Parathyroid adenoma (tissue), 2 donors: ENCODE data around the gene CLPTM1.

ENCODE experiments used
- H2AFZ ChIP-seq: fragments of 300-600 bp; sonication (generic); one replicate; pipeline ENCODE4 v1.7.0; 2017; ENCODE audit warnings: antibody characterized with exemption, mild to moderate bottlenecking
- H3K27ac ChIP-seq: fragments of 300-600 bp; sonication (generic); one replicate; pipeline ENCODE4 v1.7.0; 2017
- H3K27me3 ChIP-seq: fragments of 300-600 bp; sonication (generic); one replicate; pipeline ENCODE4 v1.7.0; 2017; ENCODE audit warnings: low read length; ENCODE audit not compliant: control insufficient read depth, insufficient read depth
- H3K36me3 ChIP-seq: fragments of 300-600 bp; sonication (generic); one replicate; pipeline ENCODE4 v1.7.0; 2017; ENCODE audit warnings: low read length; ENCODE audit not compliant: control insufficient read depth, insufficient read depth
- H3K4me1 ChIP-seq: fragments of 300-600 bp; sonication (generic); one replicate; pipeline ENCODE4 v1.7.0; 2017; ENCODE audit warnings: control low read depth
- H3K4me2 ChIP-seq: fragments of 300-600 bp; sonication (generic); one replicate; pipeline ENCODE4 v1.7.0; 2017; ENCODE audit warnings: low read length
- H3K4me3 ChIP-seq: fragments of 300-600 bp; sonication (generic); one replicate; pipeline ENCODE4 v1.7.0; 2017; ENCODE audit warnings: low read depth, low read length
- H3K79me2 ChIP-seq: fragments of 300-600 bp; sonication (generic); one replicate; pipeline ENCODE4 v1.7.0; 2017; ENCODE audit warnings: control low read depth
- H3K9ac ChIP-seq: fragments of 300-600 bp; sonication (generic); one replicate; pipeline ENCODE4 v1.7.0; 2017; ENCODE audit warnings: mild to moderate bottlenecking
- H3K9me3 ChIP-seq: fragments of 300-600 bp; sonication (generic); one replicate; pipeline ENCODE4 v1.7.0; 2017; ENCODE audit warnings: low read length; ENCODE audit not compliant: control insufficient read depth
- CTCF ChIP-seq: fragments of 300-600 bp; sonication (generic); IDR thresholded peaks from one replicate; pipeline ENCODE4 v1.7.0; 2017; ENCODE audit warnings: antibody characterized with exemption, mild to moderate bottlenecking
- donor health status: primary hyperparathyroidism.

CLPTM1 gene

GRCh38 chr19:45010306-45010705, 55.1 kb downstream of the CLPTM1 start:
- no peak overlapping the region for H2AFZ ChIP-seq

GRCh38 chr19:45011959-45012358, 56.8 kb downstream of the CLPTM1 start:
- no peak overlapping the region for H3K27ac ChIP-seq
- no peak overlapping the region for H3K9ac ChIP-seq
- no peak for TF ChIP-seq CTCF
- no peaks in the 10 kb centered on the region for H3K36me3 ChIP-seq
- H3K9me3 ChIP-seq: no peaks in the 10 kb centered on the region
- H3K79me2 ChIP-seq: no peaks in the 10 kb centered on the region
- H3K4me3 ChIP-seq: no peak overlapping the region
- no peaks in the 10 kb centered on the region for H3K27me3 ChIP-seq
- H3K4me1 ChIP-seq: no peaks in the 10 kb centered on the region
- H2AFZ ChIP-seq: no peak overlapping the region
- H3K4me2 ChIP-seq: no peak overlapping the region

More at GRCh38 chr19:45010306-45010705, 55.1 kb downstream of the CLPTM1 start:
- Histone ChIP-seq H3K9ac (no peak overlapping the region), H3K27me3 (no peaks in the 10 kb centered on the region), H3K4me3 (no peak overlapping the region), H3K27ac (no peak overlapping the region), H3K4me2 (no peak overlapping the region), H3K79me2 (no peaks in the 10 kb centered on the region), H3K9me3 (no peaks in the 10 kb centered on the region), H3K4me1 (no peaks in the 10 kb centered on the region), H3K36me3 (no peaks in the 10 kb centered on the region)
- no peak for TF ChIP-seq CTCF

- H3K4me2 ChIP-seq: no peak overlapping the region
- H3K27ac ChIP-seq: no peak overlapping the region
- H3K9me3 ChIP-seq: no peaks in the 10 kb centered on the region
- H3K79me2 ChIP-seq: no peaks in the 10 kb centered on the region
- H2AFZ ChIP-seq: no peak overlapping the region
- H3K36me3 ChIP-seq: no peaks in the 10 kb centered on the region
- H3K9ac ChIP-seq: no peak overlapping the region
- no peaks in the 10 kb centered on the region for H3K4me1 ChIP-seq
- no peaks in the 10 kb centered on the region for H3K27me3 ChIP-seq
- H3K4me3 ChIP-seq: no peak overlapping the region
- TF ChIP-seq CTCF: peak; percentile 64
These were observed 61.5 kb downstream of the CLPTM1 start for GRCh38 chr19:45016388-45017314.

GRCh38 chr19:45019187-45019586, 64.0 kb downstream of the CLPTM1 start:
- no peaks in the 10 kb centered on the region for H3K36me3 ChIP-seq
- H2AFZ ChIP-seq: no peak overlapping the region
- no peak for TF ChIP-seq CTCF
- H3K79me2 ChIP-seq: no peaks in the 10 kb centered on the region
- no peak overlapping the region for H3K27ac ChIP-seq
- no peaks in the 10 kb centered on the region for H3K9me3 ChIP-seq
- H3K4me1 ChIP-seq: no peaks in the 10 kb centered on the region
- H3K9ac ChIP-seq: no peak overlapping the region
- no peaks in the 10 kb centered on the region for H3K27me3 ChIP-seq
- no peak overlapping the region for H3K4me2 ChIP-seq
- H3K4me3 ChIP-seq: no peak overlapping the region

GRCh38 chr19:45020071-45020470, 64.9 kb downstream of the CLPTM1 start:
- Histone ChIP-seq H3K9ac (no peak overlapping the region), H3K9me3 (no peaks in the 10 kb centered on the region), H3K27ac (no peak overlapping the region), H2AFZ (no peak overlapping the region), H3K4me2 (no peak overlapping the region), H3K4me3 (no peak overlapping the region), H3K4me1 (no peaks in the 10 kb centered on the region), H3K36me3 (no peaks in the 10 kb centered on the region), H3K27me3 (no peaks in the 10 kb centered on the region), H3K79me2 (no peaks in the 10 kb centered on the region)
- no peak for TF ChIP-seq CTCF
